ENCODE data around the gene AMMECR1L.
"Not testable (repeated sequence)": the region's sequence is repeated elsewhere in the genome, so short reads cannot be mapped to it uniquely, and the experiment has no call there.

The AMMECR1L gene

DNA sequence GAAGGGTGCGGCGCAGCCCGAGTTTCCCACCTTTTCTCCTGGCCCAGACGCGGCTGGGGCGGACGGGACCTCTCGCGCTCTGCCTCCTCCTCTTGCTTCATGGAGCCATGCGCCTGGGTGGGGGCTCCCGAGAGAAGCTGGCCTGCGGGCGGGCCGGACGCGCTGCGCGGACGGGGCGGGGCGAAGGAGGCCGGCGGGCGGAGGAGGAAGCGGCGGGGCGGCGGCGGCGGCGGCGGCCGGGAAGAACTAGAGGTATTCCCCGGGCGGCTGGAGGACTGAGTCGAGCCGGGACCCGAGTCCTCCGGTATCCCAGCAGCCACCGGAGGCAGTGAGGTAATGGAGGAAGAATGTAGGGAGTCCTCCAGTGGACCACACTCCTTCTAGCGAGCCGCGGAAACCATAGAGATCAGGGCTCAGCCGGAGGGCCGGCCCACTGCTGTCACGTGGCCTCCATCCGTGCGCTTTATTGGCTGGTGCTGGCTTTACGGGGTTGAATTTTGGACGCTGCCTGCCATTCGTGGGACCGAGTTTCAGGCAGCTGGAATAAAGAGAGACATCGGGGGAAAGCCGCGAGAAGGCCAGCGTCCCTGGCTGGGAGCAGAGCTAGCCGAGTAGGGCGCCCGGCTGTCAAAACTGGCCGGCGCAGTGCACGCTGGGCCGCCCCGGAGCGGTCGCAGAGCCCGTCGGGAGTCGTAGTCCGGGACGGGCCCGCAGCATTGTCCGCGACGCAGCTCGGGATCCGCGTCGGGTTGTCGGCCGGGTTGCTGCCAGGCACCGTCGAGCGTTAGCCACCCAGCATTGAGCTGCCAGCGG is at the start of gene AMMECR1L:
Gene AMMECR1L, minus strand, starts transcription at position 177 of the 813 bp plus-strand sequence. CDS start 11,722 bp downstream, outside the sequence.
- peak; percentile 90 for DNase-seq (ENCODE audit: low spot score)

DNA sequence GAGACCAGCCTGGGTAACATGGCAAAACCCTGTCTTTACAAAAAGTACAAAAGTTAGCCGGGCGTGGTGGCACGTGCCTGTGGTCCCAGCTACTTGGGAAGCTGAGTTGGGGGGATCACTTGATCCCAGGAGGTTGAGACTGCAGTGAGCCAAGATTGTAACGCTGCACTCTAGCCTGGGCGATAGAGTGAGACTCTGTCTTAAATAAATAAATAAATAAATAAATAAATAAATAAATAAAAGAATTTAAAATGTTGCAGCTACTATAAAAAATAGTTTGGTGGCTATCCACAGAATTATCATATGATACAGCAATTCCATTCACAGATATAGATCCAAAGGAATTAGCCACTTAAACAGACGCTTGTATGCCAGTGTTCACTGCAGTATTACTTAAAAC is 49.6 kb upstream of the AMMECR1L start:
- no peak for DNase-seq (ENCODE audit: low spot score)

DNA sequence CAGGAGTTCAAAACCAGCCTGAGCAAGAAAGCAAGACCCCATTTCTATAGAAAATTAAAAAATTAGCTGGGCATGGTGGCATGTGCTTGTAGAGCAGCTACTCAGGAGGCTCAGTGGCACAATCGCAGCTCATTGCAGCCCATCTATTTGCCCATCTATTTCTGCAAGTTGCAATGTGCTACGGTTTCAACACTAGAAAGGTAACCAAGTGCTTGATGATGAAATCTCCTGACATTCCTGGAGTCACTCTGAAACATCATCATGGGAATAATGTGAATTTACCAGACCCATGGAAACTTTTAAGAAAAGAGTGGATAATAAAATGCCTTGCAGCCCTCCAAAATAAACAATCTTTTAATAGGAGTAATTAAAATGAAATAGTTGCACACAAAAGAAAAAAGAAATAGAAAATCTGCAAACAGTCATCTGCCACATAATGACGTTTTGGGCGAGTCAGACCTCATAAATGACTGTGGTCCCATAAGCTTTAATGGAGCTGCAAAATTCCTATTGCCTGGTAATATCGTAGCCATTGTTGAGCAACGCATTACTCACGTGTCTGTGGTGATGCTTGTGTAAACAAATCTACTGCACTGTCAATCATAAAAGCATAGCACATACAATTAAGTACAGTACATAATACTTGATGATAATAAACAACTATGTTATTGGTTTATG is 46.6 kb upstream of the AMMECR1L start:
- no peak for DNase-seq (ENCODE audit: low spot score)

DNA sequence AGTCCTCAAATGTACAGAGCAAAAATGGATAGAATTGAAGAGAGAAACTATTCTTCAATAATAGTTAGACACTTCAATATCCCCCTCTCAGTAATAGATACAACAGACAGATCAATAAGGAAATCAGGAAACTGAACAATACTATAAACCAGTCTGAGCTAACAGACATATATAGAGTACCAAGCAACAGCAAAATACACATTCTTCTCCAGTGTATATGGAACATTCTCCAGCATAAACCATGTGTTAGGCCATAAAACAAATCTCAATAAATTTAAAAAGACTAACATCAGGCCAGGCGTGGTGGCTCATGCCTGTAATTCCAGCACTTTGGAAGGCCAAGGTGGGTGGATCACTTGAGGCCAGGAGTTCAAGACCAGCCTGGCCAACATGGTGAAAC is 43.7 kb upstream of the AMMECR1L start:
- no peak for DNase-seq (ENCODE audit: low spot score)

DNA sequence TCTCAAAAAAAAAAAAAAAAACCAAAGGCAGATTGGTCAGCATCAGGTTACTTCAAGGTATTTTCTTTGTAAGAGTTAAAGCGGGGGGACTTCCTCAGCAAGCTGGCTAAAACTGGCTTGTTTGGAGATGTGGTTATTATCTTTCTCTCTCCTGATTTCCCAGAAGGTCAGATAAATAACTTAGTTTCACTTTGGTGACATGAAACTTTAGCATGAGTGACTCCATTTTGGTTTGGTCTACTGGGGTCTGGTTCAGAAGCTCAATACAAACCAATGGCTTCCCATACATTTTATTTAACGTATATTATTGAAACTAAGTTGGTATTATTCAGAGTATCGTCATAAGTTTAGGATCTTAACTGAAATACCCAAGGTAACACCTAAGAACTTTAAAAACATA is 41.6 kb upstream of the AMMECR1L start:
- DNase-seq (ENCODE audit: low spot score) = no peak

DNA sequence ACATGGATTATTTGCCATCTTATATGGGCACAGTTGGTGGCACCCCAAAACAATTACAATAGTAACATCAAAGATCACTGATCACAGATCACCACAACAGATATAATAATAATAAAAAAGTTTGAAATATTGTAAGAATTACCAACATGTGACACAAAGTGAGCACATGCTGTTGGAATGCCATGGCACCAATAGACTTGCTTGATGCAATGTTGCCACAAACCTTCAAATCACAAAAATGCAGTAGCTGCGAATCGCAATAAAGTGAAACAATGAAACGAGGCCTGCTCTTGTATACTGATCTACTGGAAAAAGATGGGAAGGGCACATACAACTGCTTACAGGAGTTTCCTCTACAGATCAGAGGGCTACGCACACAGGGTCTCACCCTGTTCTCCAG is 32.2 kb upstream of the AMMECR1L start:
- no peak for DNase-seq (ENCODE audit: low spot score)

DNA sequence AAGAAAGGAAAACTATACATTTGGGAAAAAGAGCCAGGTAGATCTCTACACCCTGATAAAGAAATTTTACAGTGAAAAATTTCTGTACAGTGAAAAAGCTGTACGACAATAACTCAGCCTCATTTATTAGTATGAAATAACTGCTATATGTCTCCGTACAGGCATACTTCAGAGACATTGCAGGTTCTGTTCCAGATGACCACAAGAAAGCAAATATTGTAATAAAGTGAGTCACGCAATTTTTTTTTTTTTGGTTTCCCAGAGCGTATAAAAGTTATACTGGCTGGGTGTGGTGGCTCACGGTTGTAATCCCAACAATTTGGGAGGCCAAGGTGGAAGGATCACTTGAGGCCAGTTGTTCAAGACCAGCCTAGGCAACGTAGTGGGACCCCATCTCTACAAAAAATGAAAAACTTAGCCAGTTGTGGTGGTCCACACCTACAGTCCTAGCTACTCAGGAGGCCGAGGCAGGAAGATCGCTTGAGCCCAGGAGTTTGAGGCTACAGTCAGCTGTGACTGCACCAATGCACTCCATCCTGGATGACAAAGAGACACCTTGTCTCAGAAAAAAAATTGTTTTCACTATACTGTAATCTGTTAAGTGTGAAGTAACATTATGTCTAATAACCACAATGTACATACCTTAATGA is 28.2 kb upstream of the AMMECR1L start:
- no peak for DNase-seq (ENCODE audit: low spot score)

DNA sequence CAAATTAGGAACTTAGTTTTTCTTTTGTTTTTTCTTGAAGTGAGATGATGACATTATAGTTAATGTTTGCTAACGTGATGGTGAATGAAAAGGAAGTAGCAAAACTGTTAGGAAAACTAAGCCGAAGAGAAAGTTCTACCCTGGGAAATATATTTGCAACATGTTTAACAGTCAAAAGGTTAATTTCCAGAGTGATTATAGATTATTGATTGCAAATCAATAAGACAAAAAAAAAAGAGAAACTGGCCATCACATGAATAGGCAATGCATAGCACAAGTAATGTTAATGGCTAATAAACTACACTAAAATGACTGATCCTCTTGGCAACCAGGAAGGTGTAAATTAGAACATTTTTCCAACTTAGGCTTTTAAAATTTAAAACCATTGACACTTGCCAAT is 26.0 kb upstream of the AMMECR1L start:
- no peak for DNase-seq (ENCODE audit: low spot score)

DNA sequence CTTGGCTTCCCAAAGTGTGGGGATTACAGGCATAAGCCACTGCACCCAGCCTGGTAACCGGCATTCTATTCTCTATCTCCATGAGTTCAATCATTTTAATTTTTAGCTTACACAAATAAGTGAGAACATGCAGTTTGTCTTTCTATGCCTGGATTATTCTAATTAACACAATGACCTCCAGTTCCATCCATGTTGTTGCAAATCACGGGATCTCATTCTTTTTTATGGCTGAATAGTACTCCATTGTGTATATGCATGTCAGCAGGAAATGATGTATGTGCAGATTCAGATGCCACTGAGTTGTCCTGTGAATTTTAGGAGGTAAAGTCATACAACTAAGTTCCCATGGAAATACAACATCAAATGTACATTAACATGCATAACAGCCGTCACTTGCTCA is 24.7 kb upstream of the AMMECR1L start:
- DNase-seq (ENCODE audit: low spot score) = no peak

DNA sequence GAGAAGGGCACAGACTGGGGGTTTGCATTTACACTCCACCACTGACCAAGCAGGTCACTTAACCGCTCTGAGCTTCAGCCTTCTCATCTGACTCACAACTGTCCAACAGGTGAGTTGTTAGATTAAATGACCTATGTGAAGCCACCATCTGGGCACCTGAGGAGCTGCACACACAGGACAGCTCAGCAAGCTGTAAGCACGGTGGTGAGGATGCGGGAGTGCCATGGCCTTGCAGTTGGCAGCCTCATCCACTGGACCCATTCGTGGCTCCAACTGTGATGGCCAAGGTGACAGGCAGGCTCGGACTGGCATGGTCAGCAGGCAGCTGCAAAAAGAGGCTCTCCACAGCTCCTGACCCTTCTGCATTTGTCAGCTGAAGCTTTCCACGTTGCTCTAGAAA is 23.3 kb upstream of the AMMECR1L start:
- DNase-seq (ENCODE audit: low spot score) = no peak

DNA sequence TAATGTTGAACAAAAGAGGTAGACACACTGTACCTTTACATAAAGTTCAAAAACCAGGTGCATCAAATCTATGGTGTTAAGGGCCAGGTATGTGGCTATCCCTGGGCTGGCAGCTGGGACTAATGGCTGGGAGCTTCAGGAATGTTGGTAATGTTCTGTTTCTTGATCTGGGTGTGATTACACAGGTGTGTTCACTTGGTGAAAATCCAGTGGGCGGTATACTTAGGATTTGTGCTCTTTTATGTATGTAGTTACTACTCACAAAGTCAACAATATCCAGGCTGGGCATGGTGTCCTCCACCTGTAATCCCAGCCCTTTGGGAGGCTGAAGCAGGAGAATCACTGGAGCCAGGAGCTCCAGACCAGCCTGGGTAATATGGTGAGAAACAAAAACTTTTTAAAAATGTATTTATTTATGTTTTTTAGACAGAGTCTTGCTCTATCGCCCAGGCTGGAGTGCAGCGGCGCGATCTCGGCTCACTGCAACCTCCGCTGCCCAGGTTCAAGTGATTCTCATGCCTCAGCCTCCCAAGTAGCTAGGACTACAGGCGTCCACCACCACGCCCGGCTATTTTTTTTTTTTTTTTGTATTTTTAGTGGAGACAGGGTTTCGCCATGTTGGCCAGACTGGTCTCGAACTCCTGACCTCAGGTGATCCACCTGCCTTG is 22.1 kb upstream of the AMMECR1L start:
- not testable (repeated sequence) for DNase-seq (ENCODE audit: low spot score)

DNA sequence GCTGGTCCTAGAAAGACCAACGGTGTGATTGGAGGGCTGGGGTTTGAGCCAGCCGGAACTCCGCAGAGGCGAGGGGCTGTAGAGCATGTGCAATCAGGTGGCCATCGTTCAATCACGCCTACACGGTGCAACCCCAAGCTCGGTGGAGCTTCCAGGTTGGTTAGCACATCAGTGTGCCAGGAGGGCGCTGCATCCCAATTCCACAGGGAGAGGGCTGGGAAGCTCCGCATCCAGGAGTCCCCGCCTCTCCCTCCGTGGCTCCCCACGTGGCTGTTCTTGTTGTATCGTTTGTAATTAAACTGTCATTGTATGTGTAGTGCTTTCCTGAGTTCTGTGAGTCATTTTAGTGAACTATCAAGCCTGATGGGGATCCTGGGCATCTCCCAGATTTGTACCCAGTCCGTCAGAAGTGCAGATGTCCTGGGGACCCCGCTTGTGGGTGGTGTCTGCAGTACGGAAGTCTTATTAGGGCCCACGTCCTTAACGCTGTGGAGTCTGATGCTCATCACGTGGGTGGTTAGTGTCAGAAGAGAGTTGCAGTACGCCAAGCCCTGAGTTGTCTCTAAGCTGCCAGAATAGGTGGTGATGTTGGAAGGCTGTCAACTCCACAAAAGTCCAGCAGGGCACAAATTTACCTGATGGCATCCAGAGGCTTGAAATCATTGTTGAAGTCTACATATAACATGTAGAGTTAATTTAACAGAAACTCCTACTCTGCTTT is 20.6 kb upstream of the AMMECR1L start:
- DNase-seq (ENCODE audit: low spot score) = no peak

DNA sequence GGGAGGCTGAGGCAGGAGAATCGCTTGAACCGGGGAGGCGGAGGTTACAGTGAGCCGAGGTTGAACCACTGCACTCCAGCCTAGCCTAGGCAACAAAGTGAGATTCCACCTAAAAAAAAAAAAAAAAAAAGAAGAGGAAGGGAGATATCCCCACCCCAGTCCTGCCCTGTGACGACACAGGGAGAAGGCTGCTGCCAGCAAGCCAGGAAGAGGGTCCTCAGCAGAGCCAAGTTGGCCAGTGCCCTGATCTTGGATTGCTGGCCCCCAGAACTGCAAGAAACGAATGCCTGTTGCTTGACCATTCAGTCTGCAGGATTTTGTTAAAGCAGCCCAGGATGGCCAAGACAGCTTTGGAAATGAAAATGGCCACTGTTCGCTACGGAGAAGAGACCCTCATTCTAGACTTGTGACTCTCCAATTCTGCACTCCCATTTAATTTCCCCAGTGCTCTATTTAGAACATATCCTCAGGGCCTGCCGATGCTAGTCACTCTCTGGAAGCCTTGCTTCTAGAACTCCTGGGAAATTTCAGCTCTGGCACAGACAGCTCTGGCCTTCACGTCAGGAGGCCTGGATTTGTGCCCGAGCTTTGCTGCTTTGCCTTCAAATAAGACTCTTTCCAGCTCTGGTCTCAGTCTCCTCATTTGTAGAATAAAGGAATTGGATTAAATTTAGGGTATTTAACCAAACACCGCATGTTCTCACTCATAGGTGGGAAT is 15.7 kb upstream of the AMMECR1L start:
- DNase-seq (ENCODE audit: low spot score) = no peak

DNA sequence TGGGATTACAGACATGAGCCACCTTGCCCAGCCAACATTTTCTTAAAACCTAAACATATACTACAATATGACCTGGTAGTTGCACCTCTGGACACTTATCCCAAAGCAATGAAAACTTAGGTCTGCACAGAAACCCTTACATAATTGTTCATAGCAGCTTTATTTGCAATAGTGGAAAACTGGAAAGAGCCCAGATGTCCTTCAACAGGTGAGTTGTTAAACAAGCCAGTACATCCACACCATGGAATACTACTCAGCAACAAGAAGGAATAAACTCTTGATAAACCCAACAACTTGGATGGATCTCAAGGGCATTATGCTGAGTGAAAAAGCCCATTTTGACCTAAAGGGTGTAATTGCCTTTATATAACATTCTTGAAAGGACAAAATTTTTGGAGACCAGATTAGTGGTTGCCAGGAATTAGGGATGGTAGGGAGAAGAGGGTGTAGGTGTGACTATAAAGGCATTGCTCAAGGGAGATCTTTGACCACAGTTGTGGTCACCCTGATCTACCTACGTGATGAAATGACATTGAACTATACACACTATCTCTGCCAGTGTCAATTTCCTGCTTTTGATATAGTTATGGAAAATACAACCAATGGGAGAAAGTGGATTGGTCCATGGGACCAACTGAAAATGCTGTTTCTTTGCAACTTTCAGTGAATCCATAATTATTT is 11.9 kb upstream of the AMMECR1L start:
- no peak for DNase-seq (ENCODE audit: low spot score)

DNA sequence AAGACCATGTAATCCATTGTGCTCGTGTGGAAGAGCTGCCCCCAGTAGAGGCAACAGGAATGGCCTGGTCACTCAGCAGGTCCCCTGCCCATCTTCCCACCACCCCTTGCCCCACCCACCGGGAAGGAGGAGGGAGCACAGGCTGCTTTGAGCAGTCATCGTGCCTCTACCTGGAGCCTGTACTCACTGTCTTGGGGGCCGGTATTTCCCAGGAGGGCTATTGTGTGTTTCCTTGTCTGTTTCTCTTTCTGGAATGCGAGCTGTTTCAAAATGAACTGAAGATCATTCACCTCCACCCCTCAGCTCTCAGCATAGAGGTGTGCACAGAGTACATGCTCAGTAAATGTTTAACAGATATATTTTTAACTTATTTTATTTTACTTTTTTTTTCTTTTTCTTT is 7.7 kb upstream of the AMMECR1L start:
- no peak for DNase-seq (ENCODE audit: low spot score)

DNA sequence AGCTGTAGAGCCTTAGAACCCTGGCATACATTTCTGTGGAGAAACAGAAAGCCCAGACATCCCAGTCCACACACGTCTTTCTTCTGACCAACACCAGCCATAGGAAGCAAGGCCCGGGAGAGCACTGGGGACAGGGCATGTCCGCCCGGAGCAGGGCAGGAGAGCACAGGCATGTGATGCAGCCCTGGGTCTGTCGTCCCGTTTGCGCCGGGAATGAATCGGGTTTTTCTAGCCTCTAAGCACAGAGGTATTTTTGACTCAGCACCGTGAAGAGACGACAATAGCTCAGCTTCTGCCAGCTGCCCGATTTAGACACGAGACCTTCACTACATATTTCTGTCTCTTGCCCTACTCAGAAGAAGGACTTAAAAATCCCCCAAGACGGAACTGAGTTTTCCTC is 7.3 kb upstream of the AMMECR1L start:
- DNase-seq (ENCODE audit: low spot score) = no peak

DNA sequence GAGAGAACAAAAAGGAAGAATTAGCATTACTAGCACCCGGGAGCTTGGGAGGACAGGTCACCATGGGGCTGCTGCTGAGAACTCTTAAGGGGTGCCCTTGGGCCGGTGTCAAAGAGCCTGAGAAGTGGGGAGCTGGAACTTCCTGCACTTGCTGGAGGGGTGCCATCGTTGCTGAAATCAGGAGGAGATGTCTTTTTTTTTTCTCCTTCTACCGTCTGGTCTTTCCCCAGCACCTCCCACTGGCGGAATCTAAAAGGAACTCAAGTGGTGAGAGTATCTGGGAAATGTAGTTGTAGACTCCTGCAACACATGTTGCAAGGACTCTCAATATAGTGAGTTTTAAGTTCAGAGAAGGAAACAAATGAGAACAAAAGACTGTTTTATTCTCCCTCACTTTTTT is 6.1 kb upstream of the AMMECR1L start:
- DNase-seq (ENCODE audit: low spot score) = no peak

DNA sequence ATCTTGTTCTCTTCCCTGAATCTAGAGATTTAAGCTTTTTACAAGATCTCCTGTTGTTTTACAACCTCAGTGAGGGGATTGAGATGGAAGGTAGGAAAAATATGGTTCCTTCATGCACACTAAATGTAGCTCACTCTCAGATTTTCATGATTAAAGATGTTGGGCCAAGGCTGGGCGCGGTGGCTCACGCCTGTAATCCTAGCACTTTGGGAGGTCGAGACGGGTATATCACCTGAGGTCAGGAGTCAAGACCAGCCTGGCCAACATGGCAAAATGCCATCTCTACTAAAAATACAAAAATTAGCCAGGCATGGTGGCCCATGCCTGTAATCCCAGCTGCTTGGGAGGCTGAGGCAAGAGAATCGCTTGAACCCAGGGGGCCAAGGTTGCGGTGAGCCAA is 5.0 kb upstream of the AMMECR1L start:
- not testable (repeated sequence) for DNase-seq (ENCODE audit: low spot score)

DNA sequence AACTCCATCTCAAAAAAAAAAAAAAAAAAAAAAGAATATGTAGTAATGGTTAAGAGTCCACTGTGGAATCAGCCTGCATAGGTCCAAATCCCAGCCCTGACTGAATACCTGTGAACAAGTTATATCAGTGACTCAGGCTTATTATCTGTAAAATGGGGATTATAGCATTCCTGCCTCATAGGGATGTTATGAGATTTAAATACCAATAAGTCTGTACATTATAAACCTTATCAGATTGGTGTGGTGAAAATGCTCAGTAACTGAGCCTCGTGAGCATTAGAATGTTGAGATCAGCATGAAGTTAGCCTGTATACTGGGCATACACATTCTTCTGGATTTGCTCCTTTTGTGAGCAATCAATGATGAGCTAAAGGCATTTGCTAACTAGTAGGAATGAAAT is 3.0 kb upstream of the AMMECR1L start:
- DNase-seq (ENCODE audit: low spot score) = no peak

DNA sequence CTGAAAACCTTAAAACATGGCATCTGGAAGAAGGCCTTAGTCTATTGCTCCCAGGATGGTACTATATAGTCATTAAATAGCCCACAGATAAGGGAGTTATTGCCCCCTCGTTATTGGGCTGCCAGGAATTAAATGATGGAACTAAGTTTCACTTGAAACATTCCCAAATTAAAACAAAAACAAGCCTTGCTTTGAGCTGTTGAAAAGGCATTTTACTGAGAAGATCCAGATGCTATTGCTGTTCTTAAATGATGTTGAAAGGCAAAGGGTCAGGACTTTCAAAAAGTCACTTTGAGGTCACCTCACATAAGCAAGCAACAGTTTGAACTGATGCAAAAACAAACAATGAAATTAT is 2.0 kb upstream of the AMMECR1L start:
- no peak for DNase-seq (ENCODE audit: low spot score)
